GM21529 (cell line): ENCODE results near the gene CITED2.

Source experiments
- ATAC-seq: cut with Tn5 transposase; IDR thresholded peaks from one replicate; pipeline ENCODE4 v1.9.1; 2021; ENCODE audit not compliant: unreplicated experiment

The CITED2 gene

DNA sequence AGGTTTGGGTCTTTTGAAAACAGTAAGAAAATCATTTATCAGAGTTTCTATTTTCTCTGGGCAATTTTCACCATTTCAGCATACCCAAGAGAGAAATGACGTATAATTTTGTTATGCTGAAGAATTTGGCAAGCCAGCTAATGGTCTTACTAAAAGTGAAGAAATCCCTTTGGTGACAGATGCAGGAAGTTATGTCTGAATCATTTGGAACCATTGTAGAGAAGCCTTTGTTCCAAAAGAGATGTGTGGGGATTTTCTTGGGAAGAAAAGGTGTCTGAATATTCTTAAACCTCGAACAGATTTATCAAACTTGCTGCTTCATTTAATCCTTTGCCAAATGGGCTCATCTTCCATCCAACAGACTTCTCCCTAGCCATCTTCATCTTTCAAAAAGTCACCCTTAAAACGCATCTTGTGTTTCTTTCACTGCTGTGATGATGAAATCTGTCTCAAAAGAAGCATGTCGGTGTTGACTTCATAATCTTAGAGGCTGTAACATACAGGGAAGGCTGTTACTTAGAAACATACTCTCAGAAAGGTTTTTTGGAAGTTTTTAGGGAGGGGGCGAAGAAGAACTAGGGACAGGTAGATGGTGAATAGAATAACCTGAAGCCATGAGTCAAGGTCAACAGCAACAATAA lies 39.5 kb downstream of the CITED2 start:
- ATAC-seq: no peak

GRCh38 chr6:139330826-139331500 lies 43.5 kb downstream of the CITED2 start:
- no peak for ATAC-seq

- no peak for ATAC-seq
Measured at GRCh38 chr6:139330306-139330705, 44.1 kb downstream of the CITED2 start.

DNA sequence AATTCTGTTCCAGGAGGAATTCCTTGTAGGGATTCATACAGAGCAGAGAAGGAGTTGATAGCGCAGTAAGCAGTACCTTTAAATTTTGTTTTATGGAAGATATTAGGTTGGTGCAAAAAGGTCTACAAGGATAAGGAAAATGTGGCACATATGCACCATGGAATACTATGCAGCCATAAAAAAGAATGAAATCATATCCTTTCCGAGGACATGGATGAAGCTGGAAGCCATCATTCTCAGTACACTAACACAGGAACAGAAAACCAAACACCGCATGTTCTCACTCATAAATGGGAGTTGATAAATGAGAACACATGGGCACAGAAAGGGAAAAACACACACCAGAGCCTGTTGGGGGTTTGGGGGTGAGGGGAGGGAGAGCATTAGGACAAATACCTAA lies 45.2 kb downstream of the CITED2 start:
- ATAC-seq: no peak

DNA sequence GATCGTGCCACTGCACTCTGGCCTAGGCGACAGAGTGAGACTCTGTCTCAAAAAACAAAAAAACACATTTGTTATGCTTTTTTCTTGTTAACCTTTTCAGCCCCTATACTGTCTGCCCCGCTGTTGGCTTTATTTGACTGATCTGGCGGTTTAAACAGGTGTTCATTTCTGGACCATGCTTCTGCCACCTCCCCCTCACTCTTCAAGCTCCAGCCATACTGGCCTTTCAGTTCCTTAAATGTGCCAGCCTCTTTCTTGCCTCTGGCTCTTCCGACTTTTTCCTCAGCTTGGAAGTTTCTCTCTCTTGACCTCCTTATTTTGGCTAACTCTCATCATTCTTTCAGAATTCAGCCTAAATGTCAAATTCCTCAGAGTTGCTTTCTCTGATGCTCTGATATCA lies 47.4 kb downstream of the CITED2 start:
- ATAC-seq: peak; percentile 50

GRCh38 chr6:139325686-139326085 lies 48.8 kb downstream of the CITED2 start:
- no peak for ATAC-seq

DNA sequence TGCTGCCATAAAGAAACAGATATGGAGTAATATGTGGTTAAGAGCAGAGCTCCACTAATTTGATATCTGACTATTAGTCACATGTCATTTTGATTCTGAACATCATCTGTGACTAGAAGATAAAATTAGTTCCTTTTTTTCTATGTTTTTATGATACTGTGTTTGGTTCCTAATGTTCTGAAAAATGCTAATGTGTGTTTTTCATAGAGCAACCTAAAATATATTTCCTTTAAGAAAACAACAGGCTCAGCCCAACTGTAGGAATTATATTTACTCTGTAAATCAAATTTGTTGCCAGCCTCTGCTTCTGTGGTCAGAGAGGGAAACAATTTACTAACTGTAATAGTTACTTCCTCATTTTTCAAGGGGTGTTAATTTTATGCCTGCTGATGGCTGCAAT lies 49.3 kb downstream of the CITED2 start:
- ATAC-seq: peak; percentile 40

DNA sequence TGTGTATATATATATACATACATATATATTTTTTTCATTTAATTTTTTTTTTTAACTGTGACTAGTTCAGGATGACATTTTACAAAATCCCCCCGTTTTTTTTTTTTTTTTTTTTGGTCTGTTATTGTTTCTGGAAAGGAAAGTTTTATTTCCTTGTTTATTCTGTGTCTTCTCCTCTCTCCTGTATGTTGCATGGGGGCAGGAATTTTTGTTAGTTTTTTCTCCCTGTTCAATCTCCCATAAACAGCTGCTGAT lies 50.2 kb downstream of the CITED2 start:
- no peak for ATAC-seq

DNA sequence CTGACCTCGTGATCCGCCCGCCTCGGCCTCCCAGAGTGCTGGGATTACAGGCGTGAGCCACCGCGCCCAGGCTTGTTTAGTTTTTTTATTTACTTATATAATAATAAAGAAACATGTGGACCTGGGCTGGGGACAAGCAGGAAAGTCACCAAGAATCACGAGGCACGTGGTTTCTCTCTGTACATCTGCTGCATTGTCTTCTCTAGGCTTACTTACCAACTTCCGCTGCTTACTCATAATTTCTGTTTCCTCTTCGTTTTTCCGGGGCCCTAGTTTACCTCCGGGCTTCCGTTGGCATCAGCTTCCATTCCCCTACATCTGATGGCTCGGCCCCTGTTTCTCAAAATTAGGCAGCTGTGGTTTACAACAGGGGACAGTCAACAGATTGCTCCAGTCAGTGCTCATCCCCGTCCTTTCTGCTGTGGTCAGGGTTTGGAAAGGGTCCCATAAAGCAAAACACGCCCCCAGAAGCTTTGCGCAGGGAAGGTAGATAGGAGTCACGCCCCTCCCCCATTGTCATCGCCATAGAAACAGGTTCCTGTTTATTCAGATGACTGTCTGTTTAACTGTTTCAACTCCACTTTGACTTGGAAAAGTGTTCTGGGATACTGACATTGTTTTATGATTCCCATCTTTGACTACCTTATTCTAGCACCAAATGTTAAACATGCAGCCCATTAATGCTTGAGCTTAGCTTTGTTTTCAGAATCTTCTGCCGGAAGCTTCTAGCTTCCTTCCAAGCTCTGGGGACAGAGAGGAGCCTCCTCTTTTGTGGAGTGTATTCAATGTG lies 50.7 kb downstream of the CITED2 start:
- peak; percentile 42 for ATAC-seq
